Stimulated activated CD4-positive, alpha-beta T cell treated with anti-CD3 and anti-CD28 coated beads, TNF-alpha, amount 100 ng/mL, for 1 hour (primary cell): ENCODE measurements around the gene SLC16A14.

ENCODE experiments used
- DNase-seq, 3 donors: peaks; one replicate each; pipeline ENCODE4 v3.0.0-alpha.2; 2020; ENCODE audit warnings: low read depth in 3 of 3, low spot score in 1 of 3

SLC16A14 gene

GRCh38 chr2:230042195-230042594 is 26.5 kb downstream of the SLC16A14 start:
- no peak for DNase-seq

GRCh38 chr2:230023313-230023712 is 45.4 kb downstream of the SLC16A14 start:
- no peak for DNase-seq

GRCh38 chr2:230019742-230020141 is 49.0 kb downstream of the SLC16A14 start:
- DNase-seq, result no peak

GRCh38 chr2:230018153-230018552 is 50.6 kb downstream of the SLC16A14 start:
- no peak for DNase-seq

- no peak for DNase-seq
These were observed 51.9 kb downstream of the SLC16A14 start for GRCh38 chr2:230016844-230017243.

- no peak for DNase-seq
These were observed 56.3 kb downstream of the SLC16A14 start for GRCh38 chr2:230012267-230012884.

GRCh38 chr2:230011617-230012016 is 57.1 kb downstream of the SLC16A14 start:
- no peak for DNase-seq

- no peak for DNase-seq
These were observed 58.2 kb downstream of the SLC16A14 start for GRCh38 chr2:230010501-230010900.

- DNase-seq, result no peak
These were observed 60.0 kb downstream of the SLC16A14 start for GRCh38 chr2:230008708-230009066.

GRCh38 chr2:230007931-230008707 is 60.6 kb downstream of the SLC16A14 start:
- DNase-seq, result peak; percentile 40 to 83 (median 44)

GRCh38 chr2:230000118-230000841 is 68.4 kb downstream of the SLC16A14 start:
- no peak for DNase-seq

GRCh38 chr2:229997565-229997964 is 71.2 kb downstream of the SLC16A14 start:
- no peak for DNase-seq

- no peak for DNase-seq
These were observed 72.4 kb downstream of the SLC16A14 start for GRCh38 chr2:229996320-229996719.

- DNase-seq, result no peak
These were observed 75.5 kb downstream of the SLC16A14 start for GRCh38 chr2:229993236-229993635.
